Stomach (tissue), 9 donors: Measurements from ENCODE around the gene ZNF660. TPM values are rescaled to one million over a fixed set of nuclear protein-coding genes. Genes with fewer than 3 reads are reported as not detected.
A peak's percentile ranks its signal among the peaks of the same experiment; 100 is the strongest.

Source experiments
- DNase-seq, 2 donors: peaks; one replicate each; pipeline versions ENCODE4 v3.0.0 to v3.0.0-alpha.2; 2013 to 2019
- H3K27ac ChIP-seq, 5 donors: fragments of 200-600 bp in 4 of 5; sonication (generic) in 4 of 5; one replicate each; pipeline ENCODE4 v1.5.1; 2013 to 2019; ENCODE audit warnings: mild to moderate bottlenecking in 1 of 5, moderate library complexity in 1 of 5
- H3K27me3 ChIP-seq, 3 donors: fragments of 200-600 bp; sonication (generic); one replicate each; pipeline ENCODE4 v1.5.1; 2017 to 2019; ENCODE audit warnings: mixed run types in 1 of 3
- H3K36me3 ChIP-seq, 4 donors: fragments of 200-600 bp; sonication (generic); 1 replicate in 3 of 4; 2 replicates in 1 of 4; pipeline ENCODE4 v1.5.1; 2016 to 2019
- H3K4me1 ChIP-seq, 4 donors: fragments of 200-600 bp; sonication (generic); one replicate each; pipeline ENCODE4 v1.5.1; 2016 to 2019
- H3K4me3 ChIP-seq, 4 donors: fragments of 200-600 bp; sonication (generic) in 3 of 4; one replicate each; pipeline ENCODE4 v1.5.1; 2016 to 2019; ENCODE audit warnings: mild to moderate bottlenecking in 1 of 4
- H3K9me3 ChIP-seq, 4 donors: fragments of 200-600 bp; sonication (generic); one replicate each; pipeline ENCODE4 v1.5.1; 2016 to 2019
- CTCF ChIP-seq, 7 experiments: fragments of 450-650 bp in 4 of 7; fragments of 200-600 bp in 3 of 7; sonication (generic) in 3 of 7; IDR thresholded peaks; one replicate each; pipeline ENCODE4 v1.5.1; 2016 to 2019; ENCODE audit warnings: antibody characterized with exemption in 7 of 7, control low read depth in 2 of 7, mild to moderate bottlenecking in 1 of 7
- EP300 ChIP-seq: sonication (generic); formaldehyde crosslinking; IDR thresholded peaks from one replicate; pipeline ENCODE4 v1.6.1; 2017; ENCODE audit warnings: antibody characterized with exemption
- POLR2A ChIP-seq, 4 donors: fragments of 450-650 bp; IDR thresholded peaks; one replicate each; pipeline ENCODE4 v1.6.1; 2016; ENCODE audit warnings: antibody characterized with exemption in 4 of 4, control low read depth in 2 of 4, mild to moderate bottlenecking in 1 of 4, moderate library complexity in 1 of 4
- POLR2AphosphoS5 ChIP-seq, 3 donors: sonication (generic); formaldehyde crosslinking; IDR thresholded peaks; one replicate each; pipeline ENCODE4 v1.6.1; 2016; ENCODE audit warnings: antibody characterized with exemption in 3 of 3
- WGBS, 5 donors: extraction: QIAGEN DNeasy Blood & Tissue Kit in 3 of 5; methylation state at CpG; one replicate each; pipeline versions ENCODE4 v1.1.5 to v1.1.7; 2013 to 2018; 5-methylcytosine and 5-hydroxymethylcytosine counted together
- intact Hi-C: fragments of 100-400 bp; cut with DNase I; formaldehyde crosslinking; loops from one replicate; pipeline ENCODE4 v1.15.1; 2023; ENCODE audit warnings: low total_unique reads
- polyA plus RNA-seq, 3 donors: library from polyadenylated mRNA; stranded (reverse); fragments of 200-250 nt; gene quantifications; one replicate each; pipeline ENCODE4 v1.2.3, GENCODE V29; 2013
- total RNA-seq, 5 donors: library from RNA; depleted of rRNA; stranded (reverse); fragments of >200 nt; gene quantifications; one replicate each; pipeline versions ENCODE4 v1.1.0 to v1.2.3, GENCODE V29; 2014 to 2016
- donor health status: healthy with polysubstance abuse.
- donor health status: Bipolar disorder and iron deficiency.
- donor health status: healthy.

ZNF660 gene
- total and polyA plus RNA-seq, 8 donors, result 0.44 to 12.5 (median 0.72) TPM; not detected in 1

GRCh38 chr3:44555723-44556122 is 29.0 kb upstream of the ZNF660 start:
- TF ChIP-seq EP300 (no peak), POLR2AphosphoS5 (IDR thresholded peaks at IDR 0.05) (no peak), POLR2A (IDR thresholded peaks at IDR 0.05) (no peak), CTCF (IDR thresholded peaks at IDR 0.05) (no peak)
- peaks cover 0 to 17% (median 5%) of the 10 kb centered on the region in 3 donors for H3K27me3 ChIP-seq
- 14 to 21% (median 17%) methylated on average over 5 of the region's 5 CpGs for WGBS, 5 donors
- H3K4me1 ChIP-seq, result peaks cover 7 to 21% (median 14%) of the 10 kb centered on the region in 4 donors
- intact Hi-C loops, result no loop called here
- no peaks in the 10 kb centered on the region for H3K9me3 ChIP-seq
- peak overlapping the region in 2 of 5 donors; percentile 62 to 85 for H3K27ac ChIP-seq
- peak overlapping the region; percentile 72 to 85 (median 78) for H3K4me3 ChIP-seq
- DNase-seq, result peak in 1 of 2 donors; percentile 12
- H3K36me3 ChIP-seq, result peaks cover 0 to 31% (median 13%) of the 10 kb centered on the region in 4 donors

- Histone ChIP-seq H3K4me3 (no peak overlapping the region), H3K36me3 (peaks cover 4 to 45% (median 26%) of the 10 kb centered on the region in 4 donors), H3K9me3 (peaks cover 0 to 12% (median 7%) of the 10 kb centered on the region in 4 donors), H3K27ac (no peak overlapping the region), H3K27me3 (peaks cover 0 to 4% (median 3%) of the 10 kb centered on the region in 3 donors), H3K4me1 (peaks cover 7 to 21% (median 14%) of the 10 kb centered on the region in 4 donors)
- no peak for TF ChIP-seq POLR2A (IDR thresholded peaks at IDR 0.05)
- no peak for TF ChIP-seq EP300
- no peak for TF ChIP-seq CTCF (IDR thresholded peaks at IDR 0.05)
- TF ChIP-seq POLR2AphosphoS5 (IDR thresholded peaks at IDR 0.05), result no peak
- no peak for DNase-seq
- WGBS, 5 donors, result 75 to 99% (median 97%) methylated on average over 1 to 9 of the region's 9 CpGs
- intact Hi-C loops, result no loop called here
Observed at GRCh38 chr3:44557074-44557473, 27.7 kb upstream of the ZNF660 start.

- 78 to 100% (median 86%) methylated on average over 1 of the region's 1 CpG for WGBS, 5 donors
- Histone ChIP-seq H3K36me3 (peaks cover 4 to 84% (median 49%) of the 10 kb centered on the region in 4 donors), H3K27ac (no peak overlapping the region)
Observed at GRCh38 chr3:44561076-44561475, 23.7 kb upstream of the ZNF660 start.

GRCh38 chr3:44562147-44562546 is 22.6 kb upstream of the ZNF660 start:
- no peak for DNase-seq
- intact Hi-C loops, result no loop called here
- H3K4me3 ChIP-seq, result no peak overlapping the region

More at GRCh38 chr3:44561076-44561475, 23.7 kb upstream of the ZNF660 start:
- Histone ChIP-seq H3K4me3 (no peak overlapping the region), H3K27me3 (no peaks in the 10 kb centered on the region), H3K9me3 (peaks cover 0 to 26% (median 15%) of the 10 kb centered on the region in 4 donors), H3K4me1 (peaks cover 1 to 10% (median 6%) of the 10 kb centered on the region in 4 donors)
- intact Hi-C loops, result no loop called here
- no peak for DNase-seq
- TF ChIP-seq EP300, result no peak
- TF ChIP-seq CTCF (IDR thresholded peaks at IDR 0.05), result no peak
- no peak for TF ChIP-seq POLR2A (IDR thresholded peaks at IDR 0.05)
- no peak for TF ChIP-seq POLR2AphosphoS5 (IDR thresholded peaks at IDR 0.05)

More at GRCh38 chr3:44562147-44562546, 22.6 kb upstream of the ZNF660 start:
- Histone ChIP-seq H3K27me3 (no peaks in the 10 kb centered on the region), H3K4me1 (no peaks in the 10 kb centered on the region), H3K9me3 (peaks cover 0 to 34% (median 18%) of the 10 kb centered on the region in 4 donors), H3K27ac (no peak overlapping the region), H3K36me3 (peaks cover 4 to 91% (median 54%) of the 10 kb centered on the region in 4 donors)
- TF ChIP-seq CTCF (IDR thresholded peaks at IDR 0.05), result no peak
- WGBS, 5 donors, result 93 to 98% (median 95%) methylated on average over 3 of the region's 3 CpGs
